ENCODE data around the gene C16orf82.
"Not testable (repeated sequence)": the region's sequence is repeated elsewhere in the genome, so short reads cannot be mapped to it uniquely, and the experiment has no call there.

Gene C16orf82

DNA sequence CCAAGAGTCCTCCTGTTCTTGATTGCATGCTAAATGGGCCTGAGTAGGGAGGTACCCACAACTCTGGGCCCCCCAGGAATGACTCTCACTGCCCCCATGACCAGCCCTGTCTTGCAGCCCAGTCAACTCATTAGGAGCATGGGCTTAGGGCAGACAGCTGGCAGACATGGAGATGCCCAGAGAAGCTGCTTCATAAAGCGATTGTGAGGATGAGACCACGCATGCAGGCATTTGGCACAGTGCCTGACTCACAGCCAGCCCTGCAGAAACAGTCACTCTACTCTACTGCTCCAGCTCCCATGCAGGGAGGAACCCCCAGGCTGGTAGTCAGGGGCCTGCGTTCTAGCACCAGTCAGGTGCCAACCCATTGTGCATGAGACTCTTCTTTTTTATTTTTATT is 8.4 kb upstream of the C16orf82 start:
- Mint-ChIP-seq H3K4me1 (ENCODE audit: low read depth) (no peaks in the 10 kb centered on the region), H3K27ac (no peak overlapping the region), H3K4me3 (no peak overlapping the region), H3K9me3 (no peaks in the 10 kb centered on the region), H3K27me3 (ENCODE audit: low read depth) (no peaks in the 10 kb centered on the region), H3K36me3 (ENCODE audit: low read depth) (no peaks in the 10 kb centered on the region)
- no peak for DNase-seq (ENCODE audit: low spot score)

DNA sequence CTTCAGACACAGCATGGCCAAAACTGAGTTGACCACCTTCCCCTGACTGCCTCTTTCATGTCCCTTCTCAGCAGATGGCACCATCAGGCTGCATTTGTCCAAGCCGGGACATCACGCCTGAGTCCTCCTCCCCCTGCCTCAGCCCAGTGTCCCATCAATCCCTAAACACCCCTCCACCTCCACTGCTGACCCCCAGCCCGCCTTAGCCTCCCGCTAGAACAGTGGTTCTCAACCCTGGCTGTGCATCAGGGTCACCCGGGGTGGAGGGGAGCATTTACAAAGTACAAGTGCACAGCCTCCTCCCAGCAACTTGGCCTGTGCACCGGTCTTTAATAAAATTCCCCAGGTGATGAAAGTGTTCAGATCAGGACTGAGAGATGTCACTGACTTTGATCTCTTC is 4.0 kb downstream of the C16orf82 start:
- no peak for DNase-seq (ENCODE audit: low spot score)
- no peaks in the 10 kb centered on the region for H3K4me1 Mint-ChIP-seq (ENCODE audit: low read depth)
- no peaks in the 10 kb centered on the region for H3K9me3 Mint-ChIP-seq
- H3K36me3 Mint-ChIP-seq (ENCODE audit: low read depth), result no peaks in the 10 kb centered on the region
- H3K4me3 Mint-ChIP-seq, result no peak overlapping the region
- no peaks in the 10 kb centered on the region for H3K27me3 Mint-ChIP-seq (ENCODE audit: low read depth)
- H3K27ac Mint-ChIP-seq, result no peak overlapping the region

DNA sequence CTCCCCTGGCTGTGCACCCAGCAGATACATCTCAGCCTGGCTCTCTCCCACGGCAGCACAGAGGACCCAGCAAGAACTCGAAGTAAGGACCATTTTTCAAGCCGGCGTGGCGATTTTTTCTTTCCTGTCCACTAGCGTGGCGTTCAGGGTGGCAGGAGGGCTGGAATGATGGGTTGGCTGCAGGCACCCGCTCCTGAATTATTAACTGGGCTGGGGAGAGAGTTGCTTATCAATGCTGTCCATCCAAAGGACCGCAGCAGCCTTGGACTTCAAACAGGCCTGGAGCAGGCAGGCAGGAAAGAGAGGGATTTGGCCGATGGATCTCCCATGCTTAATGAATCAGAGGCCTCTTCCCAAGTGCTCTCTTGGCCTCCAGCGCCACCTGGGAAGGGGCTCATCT is 7.0 kb downstream of the C16orf82 start:
- Mint-ChIP-seq H3K4me1 (ENCODE audit: low read depth) (no peaks in the 10 kb centered on the region), H3K9me3 (no peaks in the 10 kb centered on the region), H3K27me3 (ENCODE audit: low read depth) (peaks cover 3% of the 10 kb centered on the region), H3K36me3 (ENCODE audit: low read depth) (no peaks in the 10 kb centered on the region), H3K4me3 (no peak overlapping the region), H3K27ac (no peak overlapping the region)
- no peak for DNase-seq (ENCODE audit: low spot score)

DNA sequence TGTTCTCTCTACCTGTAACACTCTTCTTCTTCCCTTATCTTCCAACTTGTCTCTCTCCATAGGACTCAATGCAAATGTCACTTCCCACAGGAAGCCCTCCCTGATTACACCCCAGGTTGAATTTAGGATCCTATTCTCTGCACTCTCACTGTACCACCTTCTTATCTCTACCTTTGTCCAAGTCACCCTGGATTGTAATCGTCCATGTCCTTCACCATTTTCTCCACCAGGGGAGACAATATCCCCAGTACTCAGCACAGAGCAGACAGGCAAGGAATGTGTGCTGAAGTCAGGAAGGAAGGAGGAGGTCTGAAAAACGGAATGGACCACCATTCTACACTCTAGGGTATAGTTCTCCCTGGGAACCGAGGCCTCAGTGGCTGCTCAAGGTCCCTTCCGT is 14.2 kb downstream of the C16orf82 start:
- Mint-ChIP-seq H3K27ac (no peak overlapping the region), H3K4me1 (ENCODE audit: low read depth) (no peaks in the 10 kb centered on the region), H3K4me3 (no peak overlapping the region), H3K9me3 (no peaks in the 10 kb centered on the region), H3K36me3 (ENCODE audit: low read depth) (no peaks in the 10 kb centered on the region), H3K27me3 (ENCODE audit: low read depth) (peaks cover 9% of the 10 kb centered on the region)
- DNase-seq (ENCODE audit: low spot score), result no peak

DNA sequence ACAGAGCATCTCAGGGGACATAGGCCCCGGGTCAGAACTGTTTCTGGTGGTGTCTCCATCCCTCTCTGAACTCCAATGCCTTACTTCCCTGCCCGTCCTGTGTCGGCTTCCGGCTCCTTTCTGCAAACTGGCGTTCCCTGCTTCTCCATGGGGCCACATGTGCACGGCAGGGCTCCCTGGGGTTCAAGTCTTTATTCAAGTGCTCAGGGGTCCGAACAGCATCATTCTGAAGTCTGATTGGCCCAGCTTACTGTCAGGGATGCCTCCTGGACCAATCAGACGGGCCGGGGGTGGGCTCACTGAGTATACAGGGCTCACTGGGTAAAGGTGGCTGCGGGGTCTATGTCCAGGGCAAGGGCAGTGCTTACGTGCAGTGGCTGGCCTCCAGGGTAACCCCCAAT is 17.1 kb downstream of the C16orf82 start:
- H3K27ac Mint-ChIP-seq, result no peak overlapping the region
- H3K36me3 Mint-ChIP-seq (ENCODE audit: low read depth), result no peaks in the 10 kb centered on the region
- no peaks in the 10 kb centered on the region for H3K4me1 Mint-ChIP-seq (ENCODE audit: low read depth)
- no peaks in the 10 kb centered on the region for H3K9me3 Mint-ChIP-seq
- DNase-seq (ENCODE audit: low spot score), result no peak
- no peak overlapping the region for H3K4me3 Mint-ChIP-seq
- peaks cover 5% of the 10 kb centered on the region for H3K27me3 Mint-ChIP-seq (ENCODE audit: low read depth)

DNA sequence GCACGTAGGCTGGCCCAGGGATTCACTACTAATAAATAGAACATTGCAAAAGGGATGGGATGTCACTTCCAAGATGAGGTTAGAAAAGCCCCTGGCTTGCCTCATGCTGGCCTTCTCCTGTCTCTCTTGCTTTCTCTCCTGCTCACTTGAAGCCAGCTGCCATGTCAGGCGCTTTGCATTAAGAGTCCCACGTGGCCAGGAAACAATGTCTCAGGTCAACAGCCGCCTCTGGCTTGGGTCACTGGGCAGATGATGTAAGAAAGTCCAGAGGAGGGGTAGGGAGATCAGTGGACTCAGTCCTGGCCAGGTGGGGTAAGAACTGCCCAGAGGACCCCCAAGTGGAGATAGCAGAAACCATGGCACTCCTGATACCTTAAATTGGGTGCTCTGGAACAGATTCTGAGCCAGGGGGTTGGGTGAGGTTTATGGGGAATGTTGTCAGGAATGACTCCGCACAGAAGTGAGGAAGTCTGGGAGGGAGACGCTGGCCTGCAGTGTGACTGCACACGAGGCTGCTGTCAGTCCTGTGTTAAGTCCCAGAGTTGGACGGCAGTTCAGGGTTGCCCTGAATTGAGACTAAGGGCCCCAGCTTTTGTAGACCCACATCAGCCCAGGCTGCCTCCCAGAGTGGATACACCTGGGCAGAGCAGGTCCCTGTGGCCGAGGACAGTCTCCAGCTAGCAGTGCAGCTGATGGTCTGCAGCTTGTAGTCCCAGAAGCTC is 17.7 kb downstream of the C16orf82 start:
- Mint-ChIP-seq H3K36me3 (ENCODE audit: low read depth) (no peaks in the 10 kb centered on the region), H3K4me1 (ENCODE audit: low read depth) (no peaks in the 10 kb centered on the region), H3K27me3 (ENCODE audit: low read depth) (peaks cover 6% of the 10 kb centered on the region), H3K27ac (no peak overlapping the region), H3K4me3 (no peak overlapping the region), H3K9me3 (no peaks in the 10 kb centered on the region)
- no peak for DNase-seq (ENCODE audit: low spot score)

DNA sequence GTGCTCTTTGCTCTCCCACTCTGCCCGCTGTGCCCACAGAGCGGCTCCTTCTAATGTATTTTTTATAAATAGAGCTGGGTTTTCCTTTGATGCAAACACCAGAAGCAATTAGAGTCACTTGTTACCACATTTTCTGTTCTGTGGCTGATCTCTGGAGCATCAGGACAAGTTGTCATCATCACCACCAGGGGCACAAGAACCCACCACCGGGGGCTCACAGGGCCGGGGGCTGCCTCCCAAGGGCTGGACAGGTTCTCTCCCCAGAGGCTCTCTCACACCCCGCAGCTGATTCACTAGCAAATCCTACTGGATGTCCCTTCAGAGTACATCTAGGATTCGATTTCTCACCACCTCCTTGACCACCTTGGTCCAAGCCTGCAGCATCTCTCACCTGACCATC is 18.5 kb downstream of the C16orf82 start:
- H3K27ac Mint-ChIP-seq, result no peak overlapping the region
- no peaks in the 10 kb centered on the region for H3K36me3 Mint-ChIP-seq (ENCODE audit: low read depth)
- peaks cover 6% of the 10 kb centered on the region for H3K27me3 Mint-ChIP-seq (ENCODE audit: low read depth)
- H3K9me3 Mint-ChIP-seq, result no peaks in the 10 kb centered on the region
- no peaks in the 10 kb centered on the region for H3K4me1 Mint-ChIP-seq (ENCODE audit: low read depth)
- DNase-seq (ENCODE audit: low spot score), result no peak
- no peak overlapping the region for H3K4me3 Mint-ChIP-seq

DNA sequence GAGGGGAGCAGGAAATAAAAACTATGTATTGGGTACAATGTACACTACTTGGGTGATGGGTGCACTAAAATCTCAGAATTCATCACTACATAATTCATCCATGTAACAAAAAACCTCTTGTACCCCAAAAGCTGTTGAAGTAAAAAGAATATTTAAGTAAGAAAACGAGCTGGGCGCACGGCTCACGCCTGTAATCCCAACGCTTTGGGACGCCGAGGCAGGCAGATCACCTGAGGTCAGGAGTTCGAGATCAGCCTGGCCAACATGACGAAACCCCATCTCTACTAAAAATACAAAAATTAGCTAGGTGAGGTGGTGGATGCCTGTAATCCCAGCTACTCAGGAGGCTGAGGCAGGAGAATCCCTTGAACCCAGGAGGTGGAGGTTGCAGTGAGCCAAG is 19.3 kb downstream of the C16orf82 start:
- H3K9me3 Mint-ChIP-seq; DNase-seq (ENCODE audit: low spot score); H3K36me3 Mint-ChIP-seq (ENCODE audit: low read depth); H3K27ac Mint-ChIP-seq; H3K4me1 Mint-ChIP-seq (ENCODE audit: low read depth); H3K4me3 Mint-ChIP-seq: not testable (repeated sequence)
- H3K27me3 Mint-ChIP-seq (ENCODE audit: low read depth), result peaks cover 11% of the 10 kb centered on the region

DNA sequence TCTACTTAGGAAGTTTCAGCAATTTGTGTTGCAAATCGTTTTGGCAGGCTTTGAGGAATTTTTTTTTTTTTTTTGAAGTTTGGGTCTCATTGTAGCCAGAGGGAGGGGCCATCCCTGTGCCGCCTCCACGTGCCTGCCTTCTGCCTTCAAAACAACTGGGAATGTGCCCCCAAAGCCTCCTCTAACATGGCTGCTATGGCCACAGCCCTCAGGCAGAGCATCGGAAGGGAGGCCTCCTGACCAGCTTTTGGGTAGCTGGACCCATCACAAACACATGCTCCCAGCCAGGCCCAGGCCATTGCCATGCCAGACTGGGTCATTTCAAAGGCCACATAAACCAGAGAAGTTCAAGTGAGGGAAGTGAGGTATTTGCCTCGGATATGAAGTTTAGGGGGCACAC is 21.5 kb downstream of the C16orf82 start:
- no peaks in the 10 kb centered on the region for H3K36me3 Mint-ChIP-seq (ENCODE audit: low read depth)
- H3K27ac Mint-ChIP-seq, result no peak overlapping the region
- H3K4me3 Mint-ChIP-seq, result no peak overlapping the region
- H3K9me3 Mint-ChIP-seq, result no peaks in the 10 kb centered on the region
- H3K4me1 Mint-ChIP-seq (ENCODE audit: low read depth), result no peaks in the 10 kb centered on the region
- no peak for DNase-seq (ENCODE audit: low spot score)
- H3K27me3 Mint-ChIP-seq (ENCODE audit: low read depth), result peaks cover 24% of the 10 kb centered on the region

DNA sequence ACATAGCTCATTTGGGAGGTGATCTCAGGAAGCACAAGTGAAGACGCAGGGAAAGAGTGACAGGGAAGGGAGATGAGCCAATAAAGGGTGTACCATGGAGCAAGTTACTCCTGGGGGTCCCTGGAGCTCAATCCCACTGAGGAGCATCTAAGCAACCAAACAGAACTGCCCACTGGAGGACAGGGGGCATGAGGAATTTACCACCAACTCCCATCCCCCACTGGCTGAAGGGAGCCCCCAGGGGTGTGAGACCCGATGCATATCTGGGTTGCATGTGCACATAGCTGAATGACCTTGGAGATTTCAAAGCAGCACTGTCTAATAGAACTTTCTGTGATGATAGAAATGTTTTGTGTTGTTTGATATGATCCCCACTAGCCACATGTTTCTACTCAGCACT is 29.6 kb downstream of the C16orf82 start:
- Mint-ChIP-seq H3K27me3 (ENCODE audit: low read depth) (peaks cover 31% of the 10 kb centered on the region), H3K9me3 (no peaks in the 10 kb centered on the region), H3K4me3 (no peak overlapping the region), H3K27ac (no peak overlapping the region), H3K4me1 (ENCODE audit: low read depth) (no peaks in the 10 kb centered on the region), H3K36me3 (ENCODE audit: low read depth) (no peaks in the 10 kb centered on the region)
- DNase-seq (ENCODE audit: low spot score), result no peak

DNA sequence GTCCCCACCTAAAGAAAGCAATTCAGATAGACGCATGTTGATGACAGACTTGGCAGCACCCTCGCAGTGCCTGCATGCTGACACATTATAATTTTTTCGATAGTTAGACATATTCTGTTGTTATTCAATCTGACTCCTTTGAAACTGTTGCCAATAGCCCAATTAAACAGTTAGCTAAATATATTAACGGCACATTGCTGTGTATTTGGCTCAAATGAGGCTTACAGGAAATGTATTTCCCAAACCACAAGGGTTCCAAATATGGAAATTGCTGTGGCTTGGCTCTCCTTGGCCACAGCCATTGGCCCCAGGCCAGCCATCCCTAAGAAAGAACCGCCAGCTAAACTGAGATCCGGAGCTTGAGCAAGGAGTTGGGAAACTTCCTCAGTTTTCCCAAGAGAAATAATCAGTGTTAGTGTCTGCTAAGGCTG is 31.1 kb downstream of the C16orf82 start:
- no peak overlapping the region for H3K4me3 Mint-ChIP-seq
- H3K27ac Mint-ChIP-seq, result no peak overlapping the region
- no peak for DNase-seq (ENCODE audit: low spot score)
- no peaks in the 10 kb centered on the region for H3K36me3 Mint-ChIP-seq (ENCODE audit: low read depth)
- H3K27me3 Mint-ChIP-seq (ENCODE audit: low read depth), result peaks cover 22% of the 10 kb centered on the region
- H3K4me1 Mint-ChIP-seq (ENCODE audit: low read depth), result no peaks in the 10 kb centered on the region
- H3K9me3 Mint-ChIP-seq, result no peaks in the 10 kb centered on the region

DNA sequence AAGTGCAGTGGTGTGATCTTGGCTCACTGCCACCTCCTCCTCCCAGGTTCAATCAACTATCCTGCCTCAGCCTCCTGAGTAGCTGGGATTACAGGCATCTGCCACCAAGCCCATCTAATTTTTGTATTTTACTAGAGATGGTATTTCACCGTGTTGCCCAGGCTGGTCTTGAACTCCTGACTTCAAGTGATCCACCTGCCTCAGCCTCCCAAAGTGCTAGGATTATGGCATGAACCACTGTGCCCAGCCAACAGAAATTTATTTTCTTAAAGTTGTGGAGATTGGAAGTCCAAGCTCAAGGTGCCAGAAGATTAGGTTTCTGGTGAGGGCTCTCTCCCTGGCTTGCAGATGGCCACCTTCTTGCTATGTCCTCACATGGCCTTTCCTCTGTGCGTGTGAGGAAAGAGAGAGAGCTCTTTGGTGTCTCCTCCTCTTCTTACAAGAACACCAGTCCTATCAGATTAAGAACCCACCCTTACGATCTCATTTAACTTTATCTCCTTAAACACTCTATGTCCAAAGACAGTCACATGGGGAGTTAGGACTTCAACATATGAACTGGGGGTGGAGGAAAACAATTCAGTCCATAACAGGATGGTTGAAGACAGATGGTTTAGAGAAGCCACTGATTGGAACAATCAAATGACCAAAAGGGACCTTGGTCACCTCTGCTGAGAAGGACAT is 31.8 kb downstream of the C16orf82 start:
- H3K27me3 Mint-ChIP-seq (ENCODE audit: low read depth), result peaks cover 18% of the 10 kb centered on the region
- no peaks in the 10 kb centered on the region for H3K4me1 Mint-ChIP-seq (ENCODE audit: low read depth)

DNA sequence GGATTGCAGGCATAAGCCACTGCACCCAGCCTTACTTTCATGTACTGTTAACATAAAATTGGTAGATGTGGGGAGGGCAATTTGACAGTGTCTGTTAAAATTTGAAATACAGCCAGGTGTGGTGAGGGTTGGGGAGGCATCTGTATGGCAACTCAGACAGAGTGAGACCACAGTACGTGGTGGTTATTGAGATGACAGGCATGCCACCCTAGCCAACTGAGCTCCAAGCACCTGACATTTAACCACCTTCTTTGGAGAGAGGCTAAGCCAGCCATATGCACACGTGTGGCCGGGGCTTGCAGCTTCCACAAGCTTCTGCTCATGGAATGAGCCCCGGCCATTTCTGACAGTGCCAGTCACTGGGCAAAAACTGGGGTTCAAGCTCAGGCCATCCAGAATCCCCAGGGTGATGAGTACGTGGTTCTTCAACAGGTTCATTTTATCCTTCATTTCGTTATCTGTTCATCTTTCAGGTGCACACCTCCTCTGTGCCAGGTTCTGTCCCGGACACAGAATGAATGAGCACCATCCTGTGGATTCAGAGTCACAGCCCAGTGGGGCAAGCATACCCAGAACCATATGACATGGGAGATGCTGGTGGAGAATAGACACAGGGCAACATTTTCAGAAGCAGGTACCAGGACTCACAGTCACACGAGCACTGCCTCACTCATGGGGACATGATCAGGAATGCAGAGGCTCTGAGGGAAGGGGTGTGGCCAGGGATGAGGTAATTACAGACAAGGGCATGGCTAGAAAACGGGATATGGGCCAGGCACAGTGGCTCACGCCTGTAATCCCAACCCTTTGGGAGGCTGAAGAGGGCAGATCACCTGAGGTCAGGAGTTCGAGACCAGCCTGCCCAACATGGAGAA is 36.2 kb downstream of the C16orf82 start:
- no peak for DNase-seq (ENCODE audit: low spot score)
- Mint-ChIP-seq H3K4me3 (no peak overlapping the region), H3K27me3 (ENCODE audit: low read depth) (peaks cover under 1% of the 10 kb centered on the region), H3K36me3 (ENCODE audit: low read depth) (no peaks in the 10 kb centered on the region), H3K27ac (no peak overlapping the region), H3K4me1 (ENCODE audit: low read depth) (no peaks in the 10 kb centered on the region), H3K9me3 (no peaks in the 10 kb centered on the region)

More for the DNA sequence above, 31.8 kb downstream of the C16orf82 start:
- H3K36me3 Mint-ChIP-seq (ENCODE audit: low read depth), result no peaks in the 10 kb centered on the region
- no peaks in the 10 kb centered on the region for H3K9me3 Mint-ChIP-seq
- no peak for DNase-seq (ENCODE audit: low spot score)
- H3K27ac Mint-ChIP-seq, result no peak overlapping the region
- H3K4me3 Mint-ChIP-seq, result no peak overlapping the region

DNA sequence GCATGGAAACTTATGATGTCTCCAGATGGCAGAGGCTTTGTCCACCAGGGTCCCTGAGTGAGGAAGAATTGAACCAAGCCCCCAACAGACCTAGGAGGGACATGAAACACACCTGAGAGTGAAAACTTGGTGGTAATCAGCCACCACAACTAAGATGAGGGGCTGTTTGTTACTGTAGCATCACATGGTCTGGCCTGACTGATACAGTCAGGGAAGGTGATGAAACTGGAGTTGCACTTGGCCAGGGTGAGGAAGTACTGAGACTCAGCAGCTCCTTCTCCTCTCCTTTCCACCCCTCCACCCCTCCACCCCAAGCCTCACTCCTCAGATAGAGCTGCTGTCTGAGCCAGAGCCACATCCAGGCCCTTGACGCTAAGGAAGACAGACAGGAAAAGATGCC is 37.2 kb downstream of the C16orf82 start:
- H3K4me3 Mint-ChIP-seq, result no peak overlapping the region
- H3K27ac Mint-ChIP-seq, result no peak overlapping the region

More for the DNA sequence above, 37.2 kb downstream of the C16orf82 start:
- DNase-seq (ENCODE audit: low spot score), result no peak
- no peaks in the 10 kb centered on the region for H3K9me3 Mint-ChIP-seq
- peaks cover 1% of the 10 kb centered on the region for H3K4me1 Mint-ChIP-seq (ENCODE audit: low read depth)
- H3K27me3 Mint-ChIP-seq (ENCODE audit: low read depth), result no peaks in the 10 kb centered on the region
- H3K36me3 Mint-ChIP-seq (ENCODE audit: low read depth), result no peaks in the 10 kb centered on the region

All from T-helper 2 cell treated with Interferon-gamma antibody and Interleukin-4, amounts not matched to agents 5 μg/mL and 100 μg/mL, for 36 hours (primary cell).